Kidney epithelial cell (primary cell): ENCODE measurements around the gene SND1. TPM values are rescaled to one million over a fixed set of nuclear protein-coding genes. Genes with fewer than 3 reads are reported as not detected.

Experiments used
- DNase-seq: peaks from one replicate; pipeline ENCODE4 v3.0.0-alpha.2; 2010; ENCODE audit warnings: low read depth
- H3K27me3 ChIP-seq: 2 replicates; pipeline ENCODE4 v1.6.0; 2011; ENCODE audit warnings: low read length; ENCODE audit not compliant: control insufficient read depth, insufficient read depth
- H3K36me3 ChIP-seq: 2 replicates; pipeline ENCODE4 v1.5.1; 2011; ENCODE audit warnings: low read length; ENCODE audit not compliant: control insufficient read depth, insufficient read depth
- H3K4me3 ChIP-seq: 2 replicates; pipeline ENCODE4 v1.5.1; 2011; ENCODE audit warnings: low read depth, mild to moderate bottlenecking, control low read depth, low read length
- total RNA-seq: library from RNA; depleted of rRNA; stranded (reverse); fragments of >200 nt; gene quantifications from 2 replicates; pipeline ENCODE4 v1.2.3, GENCODE V29; 2015
- TF ChIP-seq, protein P1 (sequence below): IDR thresholded peaks from 2 replicates; pipeline ENCODE4 v1.5.1; 2011; ENCODE audit warnings: mild to moderate bottlenecking, moderate library complexity, low read length, control low read depth, inconsistent platforms; ENCODE audit not compliant: insufficient read depth, poor library complexity, severe bottlenecking

The SND1 gene
- total RNA-seq, 1 donor from 2014 or later, result 257 TPM

DNA sequence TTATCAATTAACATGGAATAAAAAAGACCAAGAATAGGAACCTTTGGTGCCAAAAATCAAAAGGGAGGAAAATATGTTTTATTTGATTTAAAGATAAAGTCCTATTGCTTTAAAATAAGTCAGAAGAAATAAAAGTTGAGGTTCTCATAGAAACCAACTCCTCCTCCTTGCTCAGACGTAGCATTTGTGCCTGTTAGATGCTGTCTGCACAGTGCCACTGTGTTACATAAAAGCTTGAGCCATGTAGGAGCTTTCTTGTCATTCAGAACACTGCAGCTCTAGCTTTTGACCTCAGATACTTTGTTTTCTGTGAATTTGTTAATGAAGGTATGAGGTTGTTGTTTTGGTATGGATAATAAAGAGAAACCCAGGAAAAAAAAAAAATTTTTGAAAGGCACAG lies 328.9 kb downstream of the SND1 start:
- Histone ChIP-seq H3K27me3 (no peaks in the 10 kb centered on the region), H3K4me3 (no peak overlapping the region), H3K36me3 (no peaks in the 10 kb centered on the region)
- DNase-seq, result no peak
- TF ChIP-seq, protein P1, sequence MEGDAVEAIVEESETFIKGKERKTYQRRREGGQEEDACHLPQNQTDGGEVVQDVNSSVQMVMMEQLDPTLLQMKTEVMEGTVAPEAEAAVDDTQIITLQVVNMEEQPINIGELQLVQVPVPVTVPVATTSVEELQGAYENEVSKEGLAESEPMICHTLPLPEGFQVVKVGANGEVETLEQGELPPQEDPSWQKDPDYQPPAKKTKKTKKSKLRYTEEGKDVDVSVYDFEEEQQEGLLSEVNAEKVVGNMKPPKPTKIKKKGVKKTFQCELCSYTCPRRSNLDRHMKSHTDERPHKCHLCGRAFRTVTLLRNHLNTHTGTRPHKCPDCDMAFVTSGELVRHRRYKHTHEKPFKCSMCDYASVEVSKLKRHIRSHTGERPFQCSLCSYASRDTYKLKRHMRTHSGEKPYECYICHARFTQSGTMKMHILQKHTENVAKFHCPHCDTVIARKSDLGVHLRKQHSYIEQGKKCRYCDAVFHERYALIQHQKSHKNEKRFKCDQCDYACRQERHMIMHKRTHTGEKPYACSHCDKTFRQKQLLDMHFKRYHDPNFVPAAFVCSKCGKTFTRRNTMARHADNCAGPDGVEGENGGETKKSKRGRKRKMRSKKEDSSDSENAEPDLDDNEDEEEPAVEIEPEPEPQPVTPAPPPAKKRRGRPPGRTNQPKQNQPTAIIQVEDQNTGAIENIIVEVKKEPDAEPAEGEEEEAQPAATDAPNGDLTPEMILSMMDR, result no peak

DNA sequence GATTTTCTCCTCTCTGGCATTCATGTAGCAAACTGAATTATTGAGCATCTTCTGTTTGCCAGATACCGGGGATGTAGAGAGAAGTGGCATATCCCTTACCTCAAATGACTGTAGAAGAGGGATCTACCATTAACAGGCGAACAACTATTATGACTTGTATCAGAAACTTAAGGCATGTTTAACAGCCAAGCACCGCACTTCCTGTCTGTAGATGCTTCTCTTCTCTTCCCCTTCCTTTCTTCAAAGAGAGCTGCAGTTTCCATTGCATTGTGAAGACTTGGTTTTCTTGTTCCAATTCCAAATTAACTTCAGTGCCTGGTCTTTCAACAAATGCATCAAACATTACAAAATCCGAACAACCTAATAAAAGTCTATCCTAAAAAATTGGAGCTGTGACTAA lies 330.0 kb downstream of the SND1 start:
- H3K27me3 ChIP-seq, result no peaks in the 10 kb centered on the region
- no peak overlapping the region for H3K4me3 ChIP-seq
- H3K36me3 ChIP-seq, result no peaks in the 10 kb centered on the region
- DNase-seq, result no peak
- TF ChIP-seq, protein P1, result no peak

DNA sequence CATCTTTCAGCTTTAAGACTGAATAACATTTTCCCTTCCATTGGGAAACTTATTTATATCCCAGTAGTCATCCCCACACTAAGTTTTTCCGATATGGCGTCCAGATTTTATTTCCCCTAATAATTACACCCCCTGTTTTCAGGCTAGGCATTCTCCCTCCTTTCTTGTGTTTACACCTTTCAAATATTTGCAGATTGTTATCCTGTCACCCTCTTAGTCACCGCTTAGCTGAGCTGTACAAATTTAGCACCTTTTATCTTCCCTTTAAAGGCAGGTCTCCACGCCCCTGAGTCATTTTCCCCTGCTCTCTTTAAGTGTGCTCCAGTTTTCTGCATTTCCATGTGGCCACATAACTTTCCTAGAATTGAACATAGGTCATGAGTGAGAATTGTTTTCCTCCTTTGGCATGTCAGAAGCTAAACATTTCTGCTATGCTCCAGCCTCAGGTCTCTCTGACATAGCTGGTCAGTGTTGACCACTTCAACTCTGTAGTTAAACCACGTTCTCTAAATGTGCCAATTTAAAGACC lies 331.9 kb downstream of the SND1 start:
- H3K27me3 ChIP-seq, result no peaks in the 10 kb centered on the region
- TF ChIP-seq, protein P1, result no peak
- H3K4me3 ChIP-seq, result no peak overlapping the region
- no peak for DNase-seq
- no peaks in the 10 kb centered on the region for H3K36me3 ChIP-seq

DNA sequence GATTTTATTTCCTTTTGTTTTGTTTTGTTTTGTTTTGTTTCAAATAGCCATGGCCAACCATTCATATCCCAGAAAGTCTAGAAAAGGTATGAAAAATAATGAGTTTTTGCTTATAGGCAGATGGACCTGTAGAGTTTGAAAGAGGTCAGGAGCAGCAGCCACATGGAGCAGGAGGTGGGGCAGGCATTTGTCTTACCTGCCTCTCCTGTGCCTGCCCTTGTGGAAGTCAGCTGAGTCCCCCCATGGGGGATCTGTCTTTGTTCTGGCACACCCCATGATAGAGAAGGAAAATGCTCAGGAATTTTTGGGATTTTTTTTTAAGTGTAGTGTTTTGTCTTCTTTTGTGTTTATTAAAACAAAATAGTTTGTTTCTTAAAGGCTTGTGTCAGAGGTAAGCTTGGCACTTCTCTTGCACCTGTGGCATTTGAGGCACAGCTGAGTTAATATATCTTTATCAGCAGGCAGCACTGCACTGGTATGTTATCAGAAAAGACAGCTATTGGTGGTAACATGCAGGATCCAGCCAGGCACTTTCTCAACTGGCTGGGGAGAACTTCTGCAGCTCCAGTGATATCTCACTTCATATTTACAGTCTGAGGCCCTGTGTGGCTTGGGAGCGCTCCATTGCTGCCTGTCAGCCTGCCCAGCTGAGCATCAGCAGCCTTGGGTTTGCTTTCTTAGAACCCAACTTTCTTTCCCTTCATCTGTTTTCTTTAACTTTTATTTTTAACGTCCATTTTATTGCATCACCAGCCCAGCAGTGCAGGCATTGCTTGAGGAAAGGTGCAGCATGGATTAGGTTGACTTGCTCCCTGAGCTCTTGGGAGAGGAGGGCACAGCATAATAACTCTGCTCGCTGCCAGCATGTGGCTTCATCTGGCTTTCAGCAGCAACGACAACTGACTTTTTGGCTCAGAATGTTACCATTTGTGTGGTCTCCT lies 334.9 kb downstream of the SND1 start:
- TF ChIP-seq, protein P1, result no peak
- DNase-seq, result no peak
- H3K4me3 ChIP-seq, result no peak overlapping the region
- no peaks in the 10 kb centered on the region for H3K36me3 ChIP-seq
- H3K27me3 ChIP-seq, result no peaks in the 10 kb centered on the region

DNA sequence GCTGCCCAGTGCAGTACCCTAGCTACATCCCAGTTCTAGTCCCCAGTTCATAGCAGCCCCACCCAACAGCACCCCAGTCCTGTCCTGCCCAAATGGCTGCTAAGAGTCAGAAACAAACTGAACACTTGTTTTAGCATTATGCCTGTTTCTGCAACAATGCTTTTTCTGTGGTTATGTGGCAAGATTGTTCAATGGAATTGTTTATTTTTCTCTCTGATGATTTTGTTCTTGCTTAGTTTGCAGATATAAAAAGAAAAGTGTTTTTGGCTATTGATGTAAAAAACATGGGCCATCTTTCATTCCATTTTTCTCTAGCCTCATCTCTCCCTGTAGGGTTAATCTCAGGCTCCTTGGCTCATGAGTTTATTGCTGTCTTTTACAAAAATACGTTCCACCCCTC lies 336.8 kb downstream of the SND1 start:
- no peak overlapping the region for H3K4me3 ChIP-seq
- no peaks in the 10 kb centered on the region for H3K27me3 ChIP-seq
- no peaks in the 10 kb centered on the region for H3K36me3 ChIP-seq
- TF ChIP-seq, protein P1, result no peak
- DNase-seq, result no peak
